ENCODE results near the gene KRTAP26-1.

KRTAP26-1 gene

DNA sequence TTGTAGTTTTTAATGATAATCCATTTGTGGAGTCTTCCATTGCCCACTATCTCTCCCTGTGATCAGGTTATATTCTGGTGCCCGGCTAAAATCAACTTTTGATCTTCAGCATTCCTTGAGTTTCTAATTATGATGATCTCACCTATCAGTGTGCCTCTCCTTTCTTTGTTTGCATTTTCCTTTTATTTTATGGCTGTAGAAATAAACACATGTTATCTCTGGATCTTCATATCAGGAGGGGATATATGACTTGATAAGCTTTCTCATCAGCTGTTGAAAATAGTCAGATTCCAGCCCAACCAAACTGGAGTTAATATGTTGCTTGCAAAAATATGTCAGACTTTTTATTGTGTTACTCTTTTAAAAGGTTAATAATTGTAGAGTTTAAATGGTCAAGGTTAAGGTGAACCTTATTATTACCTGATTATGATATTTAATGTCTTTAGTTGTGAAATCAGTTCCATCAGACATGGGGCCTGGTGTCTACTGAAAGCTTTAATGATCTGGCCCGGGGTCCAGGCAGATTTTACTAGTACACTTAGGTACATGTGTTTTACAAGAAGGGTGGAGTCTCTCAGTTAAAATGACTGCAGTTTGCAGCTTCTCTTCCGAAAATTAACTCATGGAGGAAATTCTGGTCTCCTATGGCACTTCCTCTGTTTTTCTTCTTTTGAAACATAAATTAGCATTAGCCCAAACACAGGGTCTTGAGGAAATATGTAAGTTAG is 50.1 kb downstream of the KRTAP26-1 start:
- DNase-seq, result no peak
